ENCODE results near the gene WDR72.
"Not testable (repeated sequence)": the region's sequence is repeated elsewhere in the genome, so short reads cannot be mapped to it uniquely, and the experiment has no call there.

WDR72 gene

DNA sequence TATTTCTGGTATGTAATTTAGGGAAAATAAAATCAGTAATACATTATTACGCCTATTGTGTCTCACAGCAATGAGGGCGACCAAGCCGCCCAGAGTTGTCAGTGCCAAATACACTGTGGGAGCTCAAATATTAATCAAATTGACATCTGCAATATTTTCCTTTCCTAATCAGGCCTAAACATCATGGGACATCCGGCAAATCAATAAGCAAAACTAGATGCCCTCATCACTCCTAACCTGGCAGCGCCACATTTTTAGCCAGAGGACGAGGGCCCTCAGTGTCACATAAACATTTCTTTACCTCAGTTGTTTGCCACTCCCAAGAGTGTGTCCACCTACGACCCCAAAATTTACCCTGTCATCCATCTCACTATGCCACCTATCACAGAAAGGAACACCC lies 64.1 kb downstream of the WDR72 start:
- DNase-seq, result no peak

DNA sequence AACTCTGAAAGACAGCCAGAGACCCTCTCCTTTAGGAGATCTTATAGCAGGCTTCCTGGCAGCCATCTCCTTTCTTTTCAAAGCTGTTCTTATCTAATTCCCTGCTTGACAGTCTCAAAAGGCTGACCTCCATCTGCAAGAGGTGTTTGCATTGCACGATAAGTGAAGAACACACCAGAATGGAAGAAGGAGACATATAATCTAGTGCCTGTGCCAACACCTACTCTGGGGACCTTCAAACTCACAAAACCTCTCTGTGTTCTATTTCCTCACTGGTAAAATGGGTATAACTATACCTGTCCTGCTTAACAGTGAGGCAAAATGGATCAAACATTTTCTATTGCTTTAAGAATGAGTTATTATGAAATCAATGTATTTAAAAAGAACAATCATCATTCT lies 65.0 kb downstream of the WDR72 start:
- DNase-seq, result no peak

DNA sequence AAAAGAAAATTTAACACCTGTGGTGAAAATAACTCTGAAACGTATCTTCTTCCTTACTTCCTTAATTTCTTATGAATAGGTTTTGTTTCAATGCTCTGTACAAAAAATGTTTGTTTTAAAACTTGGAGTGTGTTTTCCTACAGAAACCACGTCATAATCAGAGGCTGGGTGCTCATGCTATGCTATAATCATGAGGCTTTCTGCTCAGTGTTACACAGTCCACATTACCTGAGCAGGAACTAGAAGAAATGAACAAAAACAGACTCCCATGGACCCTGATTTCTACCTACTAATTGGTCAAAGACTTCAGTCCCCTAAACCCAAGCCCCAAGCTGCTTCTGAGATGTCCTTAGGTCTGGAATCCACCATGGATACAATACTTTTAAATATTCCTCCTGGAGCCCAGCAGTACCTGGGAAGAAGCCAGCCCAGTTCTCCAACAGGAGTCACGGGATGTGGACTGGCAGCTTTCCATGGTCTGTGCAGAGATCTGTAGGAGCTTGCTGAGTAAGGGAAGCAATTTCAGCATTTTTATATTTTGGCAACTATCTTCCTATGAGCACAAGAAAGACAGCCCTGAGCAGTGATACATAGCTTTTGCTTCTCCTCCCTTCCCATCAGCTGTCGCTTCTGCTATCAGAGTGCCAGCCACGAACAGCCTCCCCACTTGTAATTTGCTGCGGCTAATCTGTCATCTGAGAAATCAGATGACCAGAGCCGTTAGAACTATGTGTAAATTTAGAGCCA lies 65.6 kb downstream of the WDR72 start:
- no peak for DNase-seq

DNA sequence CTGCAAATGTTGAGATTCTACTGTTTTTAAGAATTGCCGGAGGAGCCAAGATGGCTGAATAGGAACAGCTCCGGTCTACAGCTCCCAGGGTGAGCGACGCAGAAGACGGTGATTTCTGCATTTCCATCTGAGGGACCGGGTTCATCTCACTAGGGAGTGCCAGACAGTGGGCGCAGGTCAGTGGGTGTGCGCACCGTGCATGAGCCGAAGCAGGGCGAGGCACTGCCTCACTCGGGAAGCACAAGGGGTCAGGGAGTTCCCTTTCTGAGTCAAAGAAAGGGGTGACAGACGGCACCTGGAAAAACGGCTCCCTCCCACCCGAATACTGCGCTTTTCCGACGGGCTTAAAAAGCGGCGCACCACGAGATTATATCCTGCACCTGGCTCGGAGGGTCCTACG lies 75.3 kb downstream of the WDR72 start:
- DNase-seq, result not testable (repeated sequence)

DNA sequence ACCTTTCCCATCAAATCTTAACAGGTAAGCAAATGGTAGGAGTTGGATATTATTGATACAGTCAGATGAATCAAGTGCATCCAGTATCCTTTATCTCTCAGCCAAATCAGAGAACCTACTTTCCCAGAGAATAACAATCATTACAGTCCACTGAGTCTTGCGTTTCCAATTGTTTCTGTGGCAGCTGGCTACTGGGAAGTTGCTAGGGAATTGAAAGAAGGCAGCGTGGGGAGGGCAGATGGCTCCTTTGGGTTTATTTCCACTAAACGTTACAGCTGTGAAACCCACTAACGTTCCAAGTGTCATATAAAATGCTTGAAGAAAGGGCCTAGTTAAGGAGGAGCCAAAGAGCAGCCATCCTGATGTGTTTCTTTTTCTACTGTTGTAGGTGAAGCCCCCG lies 78.4 kb downstream of the WDR72 start:
- no peak for DNase-seq

DNA sequence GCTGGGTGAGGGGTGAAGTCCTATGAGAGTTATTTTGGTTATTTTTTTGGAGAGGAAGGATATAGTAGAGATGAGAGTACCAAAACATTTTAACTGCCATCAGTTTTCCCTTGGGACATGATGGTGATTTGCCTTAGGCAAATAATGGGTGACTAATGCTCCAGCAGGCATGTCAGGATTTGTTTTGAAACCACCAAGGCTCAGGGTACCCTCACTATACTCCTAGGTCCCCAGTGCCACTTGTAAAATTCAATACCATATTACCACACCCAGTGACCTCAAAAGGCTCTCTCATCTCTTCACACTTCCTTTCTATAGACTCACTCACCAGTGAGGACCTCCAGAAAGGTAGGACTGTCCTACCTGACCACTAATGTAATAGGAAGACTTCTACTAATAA lies 83.6 kb downstream of the WDR72 start:
- DNase-seq, result no peak

DNA sequence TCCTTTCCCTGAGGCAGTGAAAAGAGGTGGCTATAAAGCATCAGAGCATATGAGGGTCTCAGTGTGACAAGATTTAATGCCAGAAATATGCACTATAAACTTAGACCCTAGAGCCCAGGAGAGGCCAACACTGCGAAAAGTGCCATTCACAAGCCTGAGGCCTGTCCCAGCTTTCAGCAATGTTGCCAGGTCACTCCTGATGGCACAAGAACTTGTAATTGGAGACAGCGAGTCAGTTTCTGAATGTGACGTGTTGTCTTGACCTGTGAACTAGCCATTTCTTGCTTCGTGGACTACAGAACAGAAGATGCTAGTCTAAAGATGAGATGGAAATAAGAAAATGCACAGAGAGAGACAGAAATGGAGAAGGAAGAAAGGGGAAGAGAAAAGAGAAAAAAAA lies 87.9 kb downstream of the WDR72 start:
- no peak for DNase-seq

DNA sequence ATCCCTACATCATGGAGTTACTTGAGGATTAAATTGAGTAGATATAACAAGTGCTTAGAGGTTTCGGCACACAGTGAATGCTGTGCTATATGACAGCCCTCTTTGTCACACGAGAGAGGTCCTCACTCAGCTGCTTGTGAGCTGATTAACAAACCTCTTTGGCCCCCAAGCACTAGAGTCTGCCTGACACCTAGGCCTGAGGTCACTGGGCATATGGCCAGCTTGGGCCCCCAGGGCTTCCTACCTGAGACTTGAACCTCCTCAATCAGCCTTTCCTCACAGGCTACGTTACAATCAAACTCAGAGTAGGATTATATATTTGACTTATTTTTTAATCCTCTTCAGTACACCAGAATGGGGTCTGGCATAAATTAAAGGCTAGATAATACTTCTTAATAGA lies 88.8 kb downstream of the WDR72 start:
- DNase-seq, result no peak

DNA sequence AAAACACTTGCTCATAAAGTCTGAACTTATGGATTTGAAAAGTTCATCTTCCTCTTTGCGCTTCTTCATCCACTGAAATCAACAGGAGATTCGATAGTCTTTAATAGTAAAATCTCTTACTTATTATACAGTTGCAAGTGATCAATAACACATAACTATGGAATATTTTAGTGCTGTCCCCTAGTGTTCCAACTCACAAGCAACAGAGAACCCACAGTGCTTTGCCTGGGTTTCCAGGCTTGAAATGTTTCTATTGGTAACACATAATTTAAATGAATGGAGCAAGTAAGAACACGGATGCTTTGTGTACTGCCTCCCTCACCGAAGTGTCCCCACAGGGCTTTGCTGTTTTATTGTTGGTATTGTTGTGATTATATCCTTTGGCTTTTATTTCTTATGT lies 93.5 kb downstream of the WDR72 start:
- no peak for DNase-seq

DNA sequence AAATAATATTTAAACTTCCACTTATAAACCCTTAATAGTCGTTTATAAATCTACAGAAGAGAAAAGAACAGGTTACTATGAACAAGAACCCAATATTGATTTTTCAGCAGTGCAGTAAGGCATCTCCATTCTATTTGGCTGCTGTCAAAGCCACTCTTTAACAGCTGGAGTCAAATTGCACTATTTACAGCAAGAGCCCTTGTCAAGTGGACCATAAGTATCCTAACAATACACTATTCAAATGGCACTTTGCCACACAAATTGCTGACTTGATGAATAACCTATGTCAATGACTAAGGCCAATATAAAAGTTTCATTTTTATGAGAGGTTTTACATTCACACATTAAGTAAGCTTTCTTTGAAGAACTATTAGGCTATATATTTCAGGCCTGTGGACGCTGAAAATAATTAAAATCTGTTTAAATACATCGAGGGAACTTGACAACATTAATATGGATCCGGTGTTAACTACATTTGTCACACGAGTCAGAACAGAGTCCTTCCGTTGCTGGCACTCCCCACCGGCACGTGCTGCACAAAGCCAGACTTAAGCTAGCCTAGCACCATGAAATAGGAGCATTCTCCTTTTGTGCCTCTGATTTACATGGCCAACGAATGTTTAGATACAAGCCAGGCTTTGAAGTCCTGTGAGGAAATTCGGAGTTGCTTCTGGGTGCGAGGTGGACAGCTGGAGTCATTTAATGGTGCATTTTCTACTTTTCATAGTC lies 100.5 kb downstream of the WDR72 start:
- DNase-seq, result no peak

DNA sequence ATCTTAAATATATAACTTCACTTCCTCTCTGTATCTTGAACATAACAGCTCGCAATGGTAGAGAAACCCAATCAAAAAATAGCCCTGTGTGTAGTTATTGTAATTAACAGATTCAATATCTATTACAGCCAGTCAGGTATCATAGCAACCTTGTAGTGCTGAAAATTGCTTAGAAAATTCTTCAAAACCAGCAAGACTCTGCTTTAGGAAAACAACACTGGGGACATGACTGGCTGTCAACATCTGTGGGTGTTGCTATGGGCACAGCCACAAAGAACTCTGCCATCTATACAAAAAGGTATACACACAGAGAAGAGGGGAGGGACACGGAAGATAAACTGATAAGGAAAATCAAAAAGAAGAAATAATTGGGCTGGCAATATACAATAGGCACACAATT lies 101.2 kb downstream of the WDR72 start:
- DNase-seq, result no peak

DNA sequence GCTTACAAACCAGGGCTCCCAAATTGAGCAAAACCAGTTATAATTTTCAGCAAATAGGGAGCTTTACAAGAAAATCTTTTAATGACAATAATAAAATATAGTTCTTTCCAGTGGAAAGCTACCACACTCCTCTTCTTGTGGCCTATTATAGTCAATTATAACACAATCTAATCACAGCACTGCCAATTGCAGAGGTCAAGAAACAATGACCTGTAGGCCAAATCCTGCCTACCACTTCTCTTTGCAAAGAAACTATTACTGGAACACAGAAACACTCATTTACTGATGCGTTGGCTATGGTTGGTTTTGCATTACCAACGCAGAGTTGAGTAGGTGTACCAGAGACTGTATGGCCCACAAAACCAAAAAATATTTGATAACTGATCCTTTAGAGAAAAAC lies 110.5 kb downstream of the WDR72 start:
- DNase-seq, result no peak

DNA sequence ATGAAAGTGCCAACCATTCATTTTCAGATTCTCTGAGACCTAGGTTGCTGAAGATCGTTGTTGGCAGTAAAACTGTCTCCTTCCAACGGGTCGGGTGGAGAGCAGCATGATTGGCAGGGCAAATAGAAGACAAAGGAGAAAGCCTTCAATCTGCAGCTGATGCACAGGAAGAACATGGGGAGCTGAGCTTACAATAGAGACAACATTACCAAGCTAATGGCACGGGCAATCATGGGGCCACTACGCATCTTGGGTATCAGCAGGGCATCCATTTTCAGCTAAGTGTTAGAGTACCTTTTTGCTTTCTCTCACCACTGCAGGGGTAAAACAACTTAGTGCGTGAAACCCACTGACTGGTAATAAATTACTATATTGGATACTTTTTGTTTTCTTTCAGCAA lies 114.8 kb downstream of the WDR72 start:
- no peak for DNase-seq

DNA sequence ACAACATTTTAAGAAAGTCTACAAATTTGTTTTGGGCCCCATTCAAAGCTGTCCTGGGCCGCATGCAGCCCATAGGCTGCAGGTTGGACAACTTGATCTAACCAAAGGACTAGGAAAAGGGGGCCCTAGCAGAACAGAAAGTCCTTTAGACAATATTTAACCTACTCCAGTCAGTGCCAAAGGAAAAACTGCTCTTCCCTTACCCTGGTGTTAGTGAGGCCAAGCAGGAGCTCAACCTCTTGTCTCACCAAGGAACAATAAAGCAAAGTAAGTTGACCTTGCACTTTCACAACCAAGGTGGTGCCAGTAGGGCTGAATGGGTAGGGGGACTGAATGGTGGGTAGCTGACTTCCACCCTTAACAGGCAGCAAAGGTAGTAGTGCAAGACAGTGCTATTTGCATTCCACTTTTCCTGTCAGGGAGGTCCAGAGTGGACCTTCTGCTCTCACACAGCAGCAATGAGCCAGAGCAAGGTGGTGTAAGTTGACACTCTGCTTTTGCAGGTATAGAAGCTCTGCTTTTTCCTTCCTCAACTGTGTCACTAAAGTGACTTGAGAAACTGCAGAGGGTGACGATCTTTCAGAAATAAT lies 124.9 kb downstream of the WDR72 start:
- no peak for DNase-seq

DNA sequence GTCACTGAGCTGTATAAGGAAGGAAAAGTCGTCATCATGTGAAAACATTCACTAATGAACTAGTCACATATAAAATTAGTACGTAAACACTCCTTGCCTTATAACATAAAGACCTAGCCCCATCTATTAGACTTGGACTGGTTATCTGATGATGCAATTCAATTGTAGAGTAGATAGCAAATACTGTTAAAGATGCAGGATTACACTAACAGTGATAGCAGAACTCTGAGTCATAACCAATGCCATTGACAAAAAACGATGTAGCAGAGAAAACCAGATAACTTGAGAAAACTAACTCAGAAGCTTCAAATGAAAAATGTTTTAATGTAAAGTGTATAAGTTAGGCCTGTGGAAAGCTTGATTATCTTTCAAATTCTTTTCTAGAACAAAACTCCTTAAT lies 132.2 kb downstream of the WDR72 start:
- no peak for DNase-seq

DNA sequence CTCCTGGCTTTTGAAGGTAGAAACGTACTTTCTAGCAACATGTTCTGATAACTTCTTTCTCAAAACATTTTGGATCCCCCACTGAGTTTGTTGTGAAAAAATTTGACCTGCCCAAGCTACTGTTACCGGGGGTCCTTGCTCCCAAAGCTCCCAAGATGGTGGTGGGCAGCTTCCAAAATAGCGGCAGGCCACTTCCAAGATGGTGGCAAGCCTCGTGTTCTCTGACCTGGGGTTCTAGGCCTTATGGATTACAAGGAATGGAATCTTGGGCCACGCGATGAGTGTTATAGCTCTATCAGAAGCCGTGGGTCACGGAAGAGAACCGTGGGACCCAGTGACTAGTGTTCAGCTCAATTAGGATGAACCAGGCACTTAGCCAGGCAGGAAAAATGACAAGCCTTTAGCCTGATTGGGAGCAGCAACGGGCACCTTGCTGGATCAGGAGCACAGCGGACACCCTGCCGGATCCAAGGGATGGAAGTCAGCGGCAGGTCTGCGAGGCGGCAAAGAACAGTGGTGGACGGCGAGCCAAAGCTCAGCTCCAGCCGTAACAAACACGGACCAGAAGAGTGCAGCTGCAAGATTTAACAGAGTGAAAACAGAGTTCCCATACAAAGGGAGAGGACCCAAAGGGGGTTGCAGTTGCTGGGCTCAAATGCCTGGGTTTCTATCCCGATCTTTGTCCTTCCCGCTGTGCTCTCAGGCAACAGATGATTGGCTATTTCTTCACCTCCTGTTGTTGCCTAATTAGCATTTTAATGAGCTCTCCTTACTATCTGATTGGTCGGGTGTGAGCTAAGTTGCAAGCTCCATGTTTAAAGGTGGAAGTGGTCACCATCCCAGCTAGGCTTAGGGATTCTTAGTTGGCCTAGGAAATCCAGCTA lies 133.3 kb downstream of the WDR72 start:
- DNase-seq, result no peak

DNA sequence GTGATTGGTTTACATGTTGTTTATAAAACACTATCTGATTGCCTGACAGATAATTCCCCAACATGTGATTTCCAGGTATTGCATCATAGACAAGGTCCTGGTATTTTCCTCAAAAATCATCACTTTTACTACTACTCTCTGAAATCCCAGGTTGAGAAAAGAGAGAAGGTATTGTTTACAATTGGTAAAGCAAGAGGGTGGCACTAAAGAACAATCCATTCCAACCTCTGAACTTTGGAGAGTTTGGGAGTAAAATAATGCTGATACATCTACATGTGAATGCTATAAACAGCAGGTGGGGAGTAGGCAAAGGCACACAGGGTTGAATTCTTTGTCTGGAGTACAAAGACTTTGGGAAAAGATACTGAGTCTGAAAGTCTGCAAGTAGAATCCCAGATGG lies 134.2 kb downstream of the WDR72 start:
- no peak for DNase-seq

DNA sequence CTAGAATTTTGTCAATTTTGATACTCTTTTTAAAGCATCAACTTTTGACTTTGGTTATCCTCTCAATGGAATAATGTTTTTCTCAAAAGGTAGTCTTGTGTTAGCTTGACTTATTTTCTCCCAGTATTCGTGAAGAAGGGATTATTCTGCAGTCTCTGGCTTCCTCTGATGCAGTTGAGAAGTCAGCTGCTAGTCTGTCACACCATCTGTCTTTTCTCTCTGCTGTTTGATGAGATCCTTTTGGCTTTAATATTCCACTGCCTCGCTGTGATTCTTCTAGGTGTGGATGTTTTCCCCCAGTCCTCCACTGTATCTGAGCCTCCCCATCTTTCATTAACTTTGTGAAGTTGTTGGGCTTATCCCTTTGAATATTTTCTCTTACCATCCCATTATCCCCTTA lies 141.0 kb downstream of the WDR72 start:
- no peak for DNase-seq

DNA sequence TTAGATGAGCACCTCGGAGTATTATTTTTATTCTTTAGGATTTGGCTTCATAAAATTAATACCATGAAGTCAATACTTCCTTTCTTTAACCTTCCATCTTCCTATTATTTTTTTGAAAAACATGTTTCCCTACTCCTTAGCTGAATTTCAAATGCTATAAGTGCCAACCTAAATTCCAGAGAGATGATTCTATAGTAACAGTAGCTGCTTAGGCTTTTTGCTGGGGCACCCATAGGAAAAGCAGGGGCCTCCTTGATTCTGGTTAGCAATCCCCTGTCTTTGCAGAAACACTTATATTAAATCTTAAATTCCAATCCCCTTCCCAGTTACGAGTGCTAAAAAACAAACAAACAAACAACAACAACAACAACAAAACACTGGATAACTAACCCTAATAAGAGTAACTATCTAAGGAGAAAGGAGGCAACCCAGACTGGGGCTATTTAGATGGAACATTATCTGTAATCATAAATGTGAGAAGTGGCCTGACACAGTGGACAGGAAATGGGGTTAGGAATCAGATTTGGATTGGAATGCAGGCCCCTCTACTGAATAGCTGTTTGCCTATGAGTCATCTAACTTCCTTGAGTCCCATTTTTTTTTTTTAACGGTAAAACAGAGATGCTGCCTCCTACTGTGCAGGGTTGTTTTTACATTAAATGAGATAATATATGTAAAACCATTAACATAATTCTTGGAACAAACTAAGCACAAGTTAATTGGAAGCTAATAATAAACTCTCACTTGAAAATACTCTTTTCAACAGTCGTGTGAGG lies 148.1 kb downstream of the WDR72 start:
- DNase-seq, result no peak

DNA sequence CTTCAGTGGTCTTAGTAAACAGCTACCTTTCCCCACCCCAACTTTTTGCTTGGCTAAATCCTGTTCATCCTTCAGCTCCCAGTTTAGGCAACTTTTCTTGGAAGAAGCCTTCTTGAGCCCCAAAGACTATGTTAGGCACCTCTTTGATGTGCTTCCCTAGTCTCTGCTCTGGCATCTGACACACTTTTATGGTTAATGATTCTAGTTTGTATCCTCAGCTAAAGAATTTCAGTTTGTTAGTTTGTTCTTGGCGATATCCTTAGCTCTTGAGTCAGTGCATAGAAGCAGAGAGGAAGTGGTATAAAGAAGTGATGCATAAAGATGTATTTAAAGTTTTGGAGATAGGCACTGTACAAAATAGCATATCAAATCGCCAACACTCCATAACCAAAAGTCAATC lies 168.4 kb downstream of the WDR72 start:
- no peak for DNase-seq

DNA sequence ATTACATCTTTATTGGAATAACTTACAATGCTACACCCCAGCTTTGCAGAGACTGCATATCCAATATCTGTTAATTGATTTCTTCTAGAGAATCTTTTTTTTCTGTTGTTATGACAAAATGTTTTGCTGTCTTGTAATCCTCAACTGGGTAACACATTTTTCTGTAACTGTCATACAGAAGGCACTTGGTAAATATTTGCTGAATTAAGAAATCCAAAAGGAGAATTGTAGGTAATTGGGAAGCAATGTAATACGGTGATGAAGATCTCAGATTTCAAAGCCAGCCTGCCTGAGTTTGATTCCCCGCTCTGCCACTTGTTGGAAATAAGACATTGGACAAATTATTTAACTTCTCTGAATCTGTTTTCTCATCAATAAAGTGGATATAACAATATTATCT lies 169.1 kb downstream of the WDR72 start:
- DNase-seq, result no peak

DNA sequence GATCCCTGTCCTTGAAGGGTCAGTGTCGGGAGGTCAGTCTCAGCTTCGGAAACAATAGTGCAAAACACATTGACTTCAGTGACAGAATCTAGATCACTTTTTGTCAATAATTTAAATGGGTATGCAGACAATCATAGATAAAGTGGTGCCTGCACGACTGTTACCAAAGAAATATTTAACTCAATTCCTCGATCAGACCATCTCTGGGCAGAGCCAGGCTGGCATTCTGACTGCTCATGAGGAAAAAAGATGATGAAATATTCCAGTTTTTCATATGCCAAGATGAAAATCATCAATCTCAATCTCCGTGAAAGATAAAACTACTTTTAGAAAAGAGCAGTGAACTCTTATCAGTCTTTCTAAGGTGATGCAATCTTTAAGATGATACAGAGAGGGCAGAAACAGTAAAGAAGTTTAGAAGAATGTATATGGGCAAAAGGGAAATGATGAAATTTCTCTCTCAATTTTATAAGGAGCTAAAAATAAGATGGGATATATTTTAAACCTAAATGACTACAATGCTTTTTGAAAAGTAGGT lies 169.9 kb downstream of the WDR72 start:
- DNase-seq, result no peak
